Vagina (tissue), 2 donors: ENCODE results near the gene ITK. TPM values are rescaled to one million over a fixed set of nuclear protein-coding genes. Genes with fewer than 3 reads are reported as not detected.

Experiments
- DNase-seq, 2 donors: peaks; one replicate each; pipeline ENCODE4 v3.0.0-alpha.2; 2017; ENCODE audit errors: extremely low spot score in 2 of 2
- H3K27ac ChIP-seq: fragments of 200-600 bp; sonication (generic); one replicate; pipeline ENCODE4 v1.5.1; 2019
- H3K27me3 ChIP-seq: fragments of 200-600 bp; sonication (generic); one replicate; pipeline ENCODE4 v1.5.1; 2019
- H3K36me3 ChIP-seq, 2 donors: fragments of 200-600 bp; sonication (generic); one replicate each; pipeline ENCODE4 v1.5.1; 2017 to 2019
- H3K4me1 ChIP-seq: fragments of 200-600 bp; sonication (generic); one replicate; pipeline ENCODE4 v1.5.1; 2019
- H3K4me3 ChIP-seq, 2 donors: fragments of 200-600 bp; sonication (generic); 1 replicate in 1 of 2; 2 replicates in 1 of 2; pipeline ENCODE4 v1.5.1; 2016 to 2019
- H3K9me3 ChIP-seq: fragments of 200-600 bp; sonication (generic); one replicate; pipeline ENCODE4 v1.5.1; 2019
- POLR2A ChIP-seq, 2 donors: fragments of 450-650 bp; IDR thresholded peaks; one replicate each; pipeline ENCODE4 v1.6.1; 2017; ENCODE audit warnings: antibody characterized with exemption in 2 of 2, mild to moderate bottlenecking in 2 of 2, moderate library complexity in 2 of 2
- POLR2AphosphoS5 ChIP-seq, 2 donors: sonication (generic); formaldehyde crosslinking; IDR thresholded peaks; one replicate each; pipeline ENCODE4 v1.9.0; 2017; ENCODE audit warnings: antibody characterized with exemption in 2 of 2, mild to moderate bottlenecking in 2 of 2, low read depth in 1 of 2; ENCODE audit not compliant: insufficient read depth in 1 of 2
- intact Hi-C: fragments of 100-400 bp; cut with DNase I; formaldehyde crosslinking; loops from one replicate; pipeline ENCODE4 v1.15.1; 2023
- total RNA-seq: library from RNA; depleted of rRNA; stranded (reverse); fragments of >200 nt; gene quantifications from one replicate; pipeline ENCODE4 v1.2.3, GENCODE V29; 2016
- TF ChIP-seq, protein P1 (sequence below), 3 experiments: fragments of 450-650 bp in 2 of 3; fragments of 200-600 bp in 1 of 3; sonication (generic) in 1 of 3; IDR thresholded peaks; one replicate each; pipeline ENCODE4 v1.5.1; 2017 to 2019; ENCODE audit warnings: antibody characterized with exemption in 3 of 3, mild to moderate bottlenecking in 2 of 3, moderate library complexity in 2 of 3

The ITK gene
- total RNA-seq, 1 donor from 2014 or later = 15.7 TPM

DNA sequence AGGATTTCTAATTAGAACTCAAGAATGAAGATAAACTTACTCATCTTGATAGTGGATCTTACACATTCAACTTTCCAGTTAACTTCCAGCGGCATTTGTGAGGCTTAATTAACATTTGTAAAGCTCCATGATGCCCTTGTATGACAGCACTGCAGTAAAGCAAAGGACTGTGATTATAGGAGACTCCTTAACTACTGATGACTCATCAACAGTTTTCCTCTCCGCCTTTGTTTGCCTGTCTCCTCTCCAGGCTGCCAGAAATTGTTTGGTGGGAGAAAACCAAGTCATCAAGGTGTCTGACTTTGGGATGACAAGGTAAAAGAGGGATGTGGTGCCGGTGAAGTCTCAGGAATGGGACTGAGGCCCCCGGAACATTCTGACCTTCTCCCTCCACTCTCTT, 64.8 kb downstream of the ITK start:
- Histone ChIP-seq H3K4me1 (no peaks in the 10 kb centered on the region), H3K27ac (no peak overlapping the region), H3K4me3 (no peak overlapping the region), H3K27me3 (no peaks in the 10 kb centered on the region), H3K36me3 (no peaks in the 10 kb centered on the region), H3K9me3 (no peaks in the 10 kb centered on the region)
- no peak for DNase-seq
- TF ChIP-seq POLR2AphosphoS5 (IDR thresholded peaks at IDR 0.05; ENCODE audit: insufficient read depth in 1 of 2, low read depth in 1 of 2) (no peak), POLR2A (IDR thresholded peaks at IDR 0.05) (no peak)
- TF ChIP-seq, protein P1, sequence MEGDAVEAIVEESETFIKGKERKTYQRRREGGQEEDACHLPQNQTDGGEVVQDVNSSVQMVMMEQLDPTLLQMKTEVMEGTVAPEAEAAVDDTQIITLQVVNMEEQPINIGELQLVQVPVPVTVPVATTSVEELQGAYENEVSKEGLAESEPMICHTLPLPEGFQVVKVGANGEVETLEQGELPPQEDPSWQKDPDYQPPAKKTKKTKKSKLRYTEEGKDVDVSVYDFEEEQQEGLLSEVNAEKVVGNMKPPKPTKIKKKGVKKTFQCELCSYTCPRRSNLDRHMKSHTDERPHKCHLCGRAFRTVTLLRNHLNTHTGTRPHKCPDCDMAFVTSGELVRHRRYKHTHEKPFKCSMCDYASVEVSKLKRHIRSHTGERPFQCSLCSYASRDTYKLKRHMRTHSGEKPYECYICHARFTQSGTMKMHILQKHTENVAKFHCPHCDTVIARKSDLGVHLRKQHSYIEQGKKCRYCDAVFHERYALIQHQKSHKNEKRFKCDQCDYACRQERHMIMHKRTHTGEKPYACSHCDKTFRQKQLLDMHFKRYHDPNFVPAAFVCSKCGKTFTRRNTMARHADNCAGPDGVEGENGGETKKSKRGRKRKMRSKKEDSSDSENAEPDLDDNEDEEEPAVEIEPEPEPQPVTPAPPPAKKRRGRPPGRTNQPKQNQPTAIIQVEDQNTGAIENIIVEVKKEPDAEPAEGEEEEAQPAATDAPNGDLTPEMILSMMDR (IDR thresholded peaks at IDR 0.05) = no peak
- intact Hi-C loops = no loop called here

DNA sequence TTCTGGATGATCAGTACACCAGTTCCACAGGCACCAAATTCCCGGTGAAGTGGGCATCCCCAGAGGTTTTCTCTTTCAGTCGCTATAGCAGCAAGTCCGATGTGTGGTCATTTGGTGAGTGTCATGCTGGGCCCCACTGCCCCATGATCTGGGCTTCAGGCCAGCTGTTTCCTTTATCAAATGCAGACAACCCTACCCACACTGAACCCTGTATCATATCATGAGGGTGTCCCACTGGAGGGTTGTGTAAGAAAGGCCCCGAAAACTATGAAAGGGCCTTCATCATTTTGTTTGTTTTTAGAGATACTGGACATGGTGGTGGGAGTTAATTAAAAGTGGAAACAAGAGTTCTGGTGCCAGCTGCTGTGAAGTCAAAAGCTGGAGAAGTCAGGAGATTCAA, 65.2 kb downstream of the ITK start:
- no peaks in the 10 kb centered on the region for H3K9me3 ChIP-seq
- no peaks in the 10 kb centered on the region for H3K4me1 ChIP-seq
- H3K27ac ChIP-seq = no peak overlapping the region
- H3K36me3 ChIP-seq = no peaks in the 10 kb centered on the region
- DNase-seq = no peak
- no peaks in the 10 kb centered on the region for H3K27me3 ChIP-seq
- H3K4me3 ChIP-seq = no peak overlapping the region
- TF ChIP-seq POLR2AphosphoS5 (IDR thresholded peaks at IDR 0.05; ENCODE audit: insufficient read depth in 1 of 2, low read depth in 1 of 2) (no peak), POLR2A (IDR thresholded peaks at IDR 0.05) (no peak)
- TF ChIP-seq, protein P1 (IDR thresholded peaks at IDR 0.05) = no peak
- intact Hi-C loops = no loop called here

DNA sequence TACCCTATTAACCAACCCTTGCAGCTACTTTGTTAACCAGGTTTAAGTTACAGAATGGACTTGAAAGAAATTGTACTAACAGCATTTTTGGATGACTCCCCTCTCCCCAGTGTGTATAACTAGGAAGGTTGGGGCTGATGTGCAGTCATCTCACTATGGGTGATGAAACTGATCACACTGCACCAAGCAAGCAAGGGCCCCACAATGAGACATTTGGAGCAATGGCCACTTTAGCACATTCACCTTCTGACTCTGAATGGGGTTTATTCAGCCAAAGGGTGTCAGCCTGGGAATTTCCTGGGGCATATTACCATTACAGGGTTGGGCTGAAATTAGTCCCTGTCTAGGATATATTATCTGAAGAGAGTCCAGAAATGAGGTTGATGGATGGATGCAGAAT, 66.6 kb downstream of the ITK start:
- Histone ChIP-seq H3K36me3 (no peaks in the 10 kb centered on the region), H3K4me3 (no peak overlapping the region), H3K4me1 (no peaks in the 10 kb centered on the region), H3K27ac (no peak overlapping the region), H3K27me3 (no peaks in the 10 kb centered on the region), H3K9me3 (no peaks in the 10 kb centered on the region)
- intact Hi-C loops = no loop called here
- no peak for TF ChIP-seq POLR2A (IDR thresholded peaks at IDR 0.05)
- TF ChIP-seq, protein P1 (IDR thresholded peaks at IDR 0.05) = no peak
- no peak for TF ChIP-seq POLR2AphosphoS5 (IDR thresholded peaks at IDR 0.05; ENCODE audit: insufficient read depth in 1 of 2, low read depth in 1 of 2)
- DNase-seq = no peak

DNA sequence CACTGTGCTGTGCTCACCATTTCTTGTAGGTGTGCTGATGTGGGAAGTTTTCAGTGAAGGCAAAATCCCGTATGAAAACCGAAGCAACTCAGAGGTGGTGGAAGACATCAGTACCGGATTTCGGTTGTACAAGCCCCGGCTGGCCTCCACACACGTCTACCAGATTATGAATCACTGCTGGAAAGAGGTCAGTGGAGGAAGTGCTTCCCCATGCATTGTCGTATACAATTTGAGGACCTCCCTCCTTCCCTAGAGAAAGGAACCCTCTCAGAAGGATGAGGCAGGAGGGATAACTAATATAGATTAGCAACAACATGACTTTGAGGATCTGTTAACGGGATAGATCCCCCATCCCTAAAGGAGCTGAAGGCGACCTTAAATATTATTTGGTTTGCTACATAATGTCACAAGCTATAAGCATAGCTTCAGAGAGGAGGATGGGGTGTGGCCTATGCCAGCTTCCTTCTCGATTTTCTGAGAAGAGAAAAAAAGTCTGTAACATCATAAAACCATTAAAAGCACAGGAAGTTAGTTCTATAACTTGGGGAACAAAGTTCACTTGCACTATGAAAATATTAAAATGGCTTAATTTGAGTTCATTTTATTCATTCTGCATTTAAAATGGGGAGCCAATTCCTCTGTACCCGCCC, 68.3 kb downstream of the ITK start:
- Histone ChIP-seq H3K9me3 (no peaks in the 10 kb centered on the region), H3K4me1 (no peaks in the 10 kb centered on the region), H3K27ac (no peak overlapping the region), H3K4me3 (no peak overlapping the region), H3K36me3 (no peaks in the 10 kb centered on the region), H3K27me3 (no peaks in the 10 kb centered on the region)
- DNase-seq = no peak
- intact Hi-C loops = no loop called here
- TF ChIP-seq, protein P1 (IDR thresholded peaks at IDR 0.05) = no peak
- TF ChIP-seq POLR2AphosphoS5 (IDR thresholded peaks at IDR 0.05; ENCODE audit: insufficient read depth in 1 of 2, low read depth in 1 of 2) = no peak
- no peak for TF ChIP-seq POLR2A (IDR thresholded peaks at IDR 0.05)

DNA sequence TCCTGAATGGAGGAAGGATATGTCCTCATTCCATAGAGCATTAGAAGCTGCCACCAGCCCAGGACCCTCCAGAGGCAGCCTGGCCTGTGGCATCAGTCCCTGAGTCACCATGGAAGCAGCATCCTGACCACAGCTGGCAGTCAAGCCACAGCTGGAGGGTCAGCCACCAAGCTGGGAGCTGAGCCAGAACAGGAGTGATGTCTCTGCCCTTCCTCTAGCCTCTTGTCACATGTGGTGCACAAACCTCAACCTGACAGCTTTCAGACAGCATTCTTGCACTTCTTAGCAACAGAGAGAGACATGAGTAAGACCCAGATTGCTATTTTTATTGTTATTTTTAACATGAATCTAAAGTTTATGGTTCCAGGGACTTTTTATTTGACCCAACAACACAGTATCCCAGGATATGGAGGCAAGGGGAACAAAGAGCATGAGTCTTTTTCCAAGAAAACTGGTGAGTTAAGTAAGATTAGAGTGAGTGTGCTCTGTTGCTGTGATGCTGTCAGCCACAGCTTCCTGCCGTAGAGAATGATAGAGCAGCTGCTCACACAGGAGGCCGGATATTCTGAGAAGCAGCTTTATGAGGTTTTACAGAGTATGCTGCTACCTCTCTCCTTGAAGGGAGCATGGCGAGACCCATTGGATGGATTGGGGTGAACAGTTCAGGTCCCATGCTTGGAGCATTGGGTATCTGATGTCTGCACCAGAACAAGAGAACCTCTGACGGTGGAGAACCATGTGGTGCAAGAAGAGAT, 72.2 kb downstream of the ITK start:
- Histone ChIP-seq H3K9me3 (no peaks in the 10 kb centered on the region), H3K27me3 (no peaks in the 10 kb centered on the region), H3K27ac (no peak overlapping the region), H3K36me3 (no peaks in the 10 kb centered on the region), H3K4me3 (no peak overlapping the region), H3K4me1 (no peaks in the 10 kb centered on the region)
- intact Hi-C loops = no loop called here
- DNase-seq = no peak
- TF ChIP-seq, protein P1 (IDR thresholded peaks at IDR 0.05) = no peak
- TF ChIP-seq POLR2A (IDR thresholded peaks at IDR 0.05) = no peak
- no peak for TF ChIP-seq POLR2AphosphoS5 (IDR thresholded peaks at IDR 0.05; ENCODE audit: insufficient read depth in 1 of 2, low read depth in 1 of 2)
